CD1c-positive myeloid dendritic cell (primary cell): ENCODE data around the gene ZNF335.
"Not testable (repeated sequence)": the region's sequence is repeated elsewhere in the genome, so short reads cannot be mapped to it uniquely, and the experiment has no call there.

ENCODE experiments used
- DNase-seq: peaks from one replicate; pipeline ENCODE4 v3.0.0-alpha.2; 2016; ENCODE audit errors: extremely low spot score

ZNF335 gene

GRCh38 chr20:45934046-45934585 is 37.9 kb downstream of the ZNF335 start:
- peak; percentile 44 for DNase-seq

- no peak for DNase-seq
Observed at GRCh38 chr20:45933266-45934045, 38.5 kb downstream of the ZNF335 start.

- not testable (repeated sequence) for DNase-seq
Observed at GRCh38 chr20:45931680-45932079, 40.3 kb downstream of the ZNF335 start.

GRCh38 chr20:45927071-45927878 is 44.7 kb downstream of the ZNF335 start:
- no peak for DNase-seq

- DNase-seq: no peak
Observed at GRCh38 chr20:45926731-45927070, 45.3 kb downstream of the ZNF335 start.

- no peak for DNase-seq
Observed at GRCh38 chr20:45925821-45926506, 46.0 kb downstream of the ZNF335 start.

- peak; percentile 53 for DNase-seq
Observed at GRCh38 chr20:45924391-45925261, 47.4 kb downstream of the ZNF335 start.

GRCh38 chr20:45921337-45922189 is 50.4 kb downstream of the ZNF335 start:
- no peak for DNase-seq

- DNase-seq: peak; percentile 23
Observed at GRCh38 chr20:45920462-45921336, 51.3 kb downstream of the ZNF335 start.

- no peak for DNase-seq
Observed at GRCh38 chr20:45919542-45920399, 52.2 kb downstream of the ZNF335 start.

GRCh38 chr20:45918779-45919537 is 53.0 kb downstream of the ZNF335 start:
- DNase-seq: no peak

GRCh38 chr20:45918182-45918737 is 53.7 kb downstream of the ZNF335 start:
- DNase-seq: peak; percentile 46

- no peak for DNase-seq
Observed at GRCh38 chr20:45917790-45918141, 54.2 kb downstream of the ZNF335 start.

- peak; percentile 80 for DNase-seq
Observed at GRCh38 chr20:45913116-45913515, 58.9 kb downstream of the ZNF335 start.

- no peak for DNase-seq
Observed at GRCh38 chr20:45912344-45912682, 59.7 kb downstream of the ZNF335 start.

GRCh38 chr20:45911486-45912343 is 60.3 kb downstream of the ZNF335 start, which contains the start of gene PLTP:
Gene PLTP, minus strand, starts transcription at chr20:45912155. Its CDS starts 703 bp downstream, at chr20:45911452.
- peak; percentile 46 for DNase-seq
